Coronary artery (tissue), 2 donors: ENCODE measurements around the gene VMP1.

Source experiments
- DNase-seq: peaks from one replicate; pipeline ENCODE4 v3.0.0-alpha.2; 2017; ENCODE audit warnings: low spot score
- H3K27ac ChIP-seq, 2 donors: fragments of 200-600 bp; sonication (generic); one replicate each; pipeline ENCODE4 v1.5.1; 2016 to 2019
- H3K4me3 ChIP-seq: fragments of 200-600 bp; sonication (generic); 2 replicates; pipeline ENCODE4 v1.5.1; 2016; ENCODE audit warnings: mild to moderate bottlenecking, moderate library complexity
- CTCF ChIP-seq: fragments of 200-600 bp; sonication (generic); IDR thresholded peaks from one replicate; pipeline ENCODE4 v1.5.1; 2019; ENCODE audit warnings: antibody characterized with exemption

The VMP1 gene

GRCh38 chr17:59707149-59707970 is at the start of gene VMP1, which contains the start of gene PTRH2:
TSS of gene VMP1 (plus strand) at chr17:59707654. CDS start at chr17:59731447, 23,793 bp downstream.
TSS of gene PTRH2 (minus strand) at chr17:59707430. CDS start at chr17:59697978, 9,452 bp downstream.
- TF ChIP-seq CTCF = no peak
- Histone ChIP-seq H3K4me3 (peak within 1 kb of the TSS; percentile 89), H3K27ac (peak within 1 kb of the TSS; percentile 82 to 95)
- DNase-seq = peak; percentile 99

- Histone ChIP-seq H3K27ac (no peak overlapping the region), H3K4me3 (no peak overlapping the region)
- TF ChIP-seq CTCF = no peak
- no peak for DNase-seq
Observed at GRCh38 chr17:59666235-59666634, 41.2 kb upstream of the VMP1 start.

- Histone ChIP-seq H3K4me3 (no peak overlapping the region), H3K27ac (peak overlapping the region in 1 of 2 donors; percentile 17)
- TF ChIP-seq CTCF = no peak
- DNase-seq = no peak
Observed at GRCh38 chr17:59668816-59669215, 38.6 kb upstream of the VMP1 start.

GRCh38 chr17:59669411-59669810 is 38.0 kb upstream of the VMP1 start:
- H3K27ac ChIP-seq = peak overlapping the region; percentile 24 to 55
- no peak for DNase-seq
- no peak for TF ChIP-seq CTCF

GRCh38 chr17:59669944-59670343 is 37.5 kb upstream of the VMP1 start:
- Histone ChIP-seq H3K4me3 (no peak overlapping the region), H3K27ac (peak overlapping the region in 1 of 2 donors; percentile 24)
- no peak for DNase-seq
- TF ChIP-seq CTCF = no peak

More at GRCh38 chr17:59669411-59669810, 38.0 kb upstream of the VMP1 start:
- no peak overlapping the region for H3K4me3 ChIP-seq

GRCh38 chr17:59671386-59671785 is 36.1 kb upstream of the VMP1 start:
- no peak overlapping the region for H3K27ac ChIP-seq
- no peak for TF ChIP-seq CTCF
- no peak for DNase-seq
- H3K4me3 ChIP-seq = no peak overlapping the region

- no peak overlapping the region for H3K4me3 ChIP-seq
- DNase-seq = no peak
- no peak for TF ChIP-seq CTCF
- no peak overlapping the region for H3K27ac ChIP-seq
Observed at GRCh38 chr17:59675231-59675630, 32.2 kb upstream of the VMP1 start.
